HCT116 (cell line): ENCODE data around the gene ZNF507.

Source experiments
- CTCF ChIP-seq, 3 experiments: fragments of 200-600 bp in 1 of 3; sonication (generic) in 1 of 3; IDR thresholded peaks in 2 of 3; conservative IDR thresholded peaks in 1 of 3; 2 replicates each; pipeline ENCODE4 v1.5.1; 2012 to 2017; ENCODE audit warnings: low read depth in 2 of 3, low read length in 2 of 3, antibody characterized with exemption in 1 of 3, borderline replicate concordance in 1 of 3, control low read depth in 1 of 3, mild to moderate bottlenecking in 1 of 3, mixed read lengths in 1 of 3, mixed run types in 1 of 3, moderate library complexity in 1 of 3; ENCODE audit not compliant: insufficient read depth in 1 of 3
- EZH2 ChIP-seq: fragments of 200-600 bp; sonication (generic); IDR thresholded peaks from 2 replicates; pipeline ENCODE4 v1.6.1; 2017; ENCODE audit warnings: antibody characterized with exemption, mixed run types
- MAX ChIP-seq: IDR thresholded peaks from 2 replicates; pipeline ENCODE4 v1.6.1; 2012
- SIN3A ChIP-seq: IDR thresholded peaks from 2 replicates; pipeline ENCODE4 v1.6.1; 2012; ENCODE audit warnings: low read depth
- SRF ChIP-seq: IDR thresholded peaks from 2 replicates; pipeline ENCODE4 v1.6.1; 2012; ENCODE audit warnings: low read depth

GRCh38 chr19:32317086-32317485 is 28.3 kb upstream of the ZNF507 start:
- TF ChIP-seq CTCF (IDR thresholded peaks at IDR 0.05 in 2 of 3, conservative IDR thresholded peaks at IDR 0.05 in 1 of 3; ENCODE audit: borderline replicate concordance in 1 of 3, insufficient read depth in 1 of 3, low read depth in 2 of 3, low read length in 2 of 3): no peak
- TF ChIP-seq SIN3A: no peak
- no peak for TF ChIP-seq SRF
- no peak for TF ChIP-seq EZH2
- TF ChIP-seq MAX: no peak
